ENCODE data around the gene CTNNA3. TPM values are rescaled to one million over a fixed set of nuclear protein-coding genes. Genes with fewer than 3 reads are reported as not detected.

CTNNA3 gene
- polyA plus RNA-seq, 1 experiment, result not detected

DNA sequence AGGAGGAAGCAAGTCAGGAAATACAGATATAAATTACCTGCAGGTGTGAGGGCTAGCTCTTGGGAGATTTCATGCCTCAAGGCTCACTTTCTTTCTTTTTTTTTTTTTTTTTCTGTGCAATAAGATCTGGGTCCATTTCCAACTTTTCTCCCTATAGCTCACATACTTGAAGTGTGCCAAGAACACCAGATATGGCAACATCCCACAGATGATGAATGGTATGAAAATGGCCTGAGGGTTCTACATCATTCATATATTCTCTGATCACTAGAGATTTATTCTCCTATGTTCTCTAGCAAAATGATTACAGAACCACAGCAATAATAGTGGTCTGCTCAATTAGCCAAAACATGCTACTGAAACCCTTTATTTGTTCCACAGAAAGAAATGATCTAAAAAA, 653.0 kb downstream of the CTNNA3 start:
- ChIA-PET POLR2A (no interaction called here), CTCF (no interaction called here)
- TF ChIP-seq, protein P1, sequence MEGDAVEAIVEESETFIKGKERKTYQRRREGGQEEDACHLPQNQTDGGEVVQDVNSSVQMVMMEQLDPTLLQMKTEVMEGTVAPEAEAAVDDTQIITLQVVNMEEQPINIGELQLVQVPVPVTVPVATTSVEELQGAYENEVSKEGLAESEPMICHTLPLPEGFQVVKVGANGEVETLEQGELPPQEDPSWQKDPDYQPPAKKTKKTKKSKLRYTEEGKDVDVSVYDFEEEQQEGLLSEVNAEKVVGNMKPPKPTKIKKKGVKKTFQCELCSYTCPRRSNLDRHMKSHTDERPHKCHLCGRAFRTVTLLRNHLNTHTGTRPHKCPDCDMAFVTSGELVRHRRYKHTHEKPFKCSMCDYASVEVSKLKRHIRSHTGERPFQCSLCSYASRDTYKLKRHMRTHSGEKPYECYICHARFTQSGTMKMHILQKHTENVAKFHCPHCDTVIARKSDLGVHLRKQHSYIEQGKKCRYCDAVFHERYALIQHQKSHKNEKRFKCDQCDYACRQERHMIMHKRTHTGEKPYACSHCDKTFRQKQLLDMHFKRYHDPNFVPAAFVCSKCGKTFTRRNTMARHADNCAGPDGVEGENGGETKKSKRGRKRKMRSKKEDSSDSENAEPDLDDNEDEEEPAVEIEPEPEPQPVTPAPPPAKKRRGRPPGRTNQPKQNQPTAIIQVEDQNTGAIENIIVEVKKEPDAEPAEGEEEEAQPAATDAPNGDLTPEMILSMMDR (IDR thresholded peaks at IDR 0.05; ENCODE audit: insufficient read depth, low read depth, low read length), result no peak

DNA sequence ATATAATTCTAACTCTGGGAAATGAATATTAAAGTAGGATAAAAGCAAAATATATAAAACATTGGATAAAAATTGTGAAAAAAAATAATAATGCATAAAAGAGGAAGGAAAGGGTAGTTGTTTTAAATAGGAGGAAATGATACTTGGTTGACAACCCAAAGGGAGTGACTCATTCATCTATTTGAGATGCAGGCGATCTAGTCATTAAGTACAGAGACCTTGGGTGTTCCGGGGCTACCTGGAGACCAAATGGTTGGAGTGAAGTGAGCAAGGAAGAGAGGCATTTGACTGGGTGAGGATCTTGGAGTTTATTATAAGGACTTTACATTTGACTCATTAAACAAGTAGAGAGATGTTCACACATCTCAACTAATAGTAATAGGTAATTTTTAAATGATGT, 659.2 kb downstream of the CTNNA3 start:
- H3K4me3 ChIP-seq (ENCODE audit: low read depth, low read length), result no peak overlapping the region
- DNase-seq (ENCODE audit: low read depth), result no peak
- H3K27me3 ChIP-seq (ENCODE audit: control insufficient read depth, insufficient read depth, low read length), result no peaks in the 10 kb centered on the region
- ChIA-PET CTCF (no interaction called here), POLR2A (no interaction called here)
- TF ChIP-seq, protein P1 (IDR thresholded peaks at IDR 0.05; ENCODE audit: insufficient read depth, low read depth, low read length), result no peak
- H3K36me3 ChIP-seq (ENCODE audit: control insufficient read depth, insufficient read depth, low read length), result no peaks in the 10 kb centered on the region

More for the DNA sequence above, 653.0 kb downstream of the CTNNA3 start:
- Histone ChIP-seq H3K4me3 (ENCODE audit: low read depth, low read length) (no peak overlapping the region), H3K36me3 (ENCODE audit: control insufficient read depth, insufficient read depth, low read length) (no peaks in the 10 kb centered on the region), H3K27me3 (ENCODE audit: control insufficient read depth, insufficient read depth, low read length) (no peaks in the 10 kb centered on the region)
- no peak for DNase-seq (ENCODE audit: low read depth)

DNA sequence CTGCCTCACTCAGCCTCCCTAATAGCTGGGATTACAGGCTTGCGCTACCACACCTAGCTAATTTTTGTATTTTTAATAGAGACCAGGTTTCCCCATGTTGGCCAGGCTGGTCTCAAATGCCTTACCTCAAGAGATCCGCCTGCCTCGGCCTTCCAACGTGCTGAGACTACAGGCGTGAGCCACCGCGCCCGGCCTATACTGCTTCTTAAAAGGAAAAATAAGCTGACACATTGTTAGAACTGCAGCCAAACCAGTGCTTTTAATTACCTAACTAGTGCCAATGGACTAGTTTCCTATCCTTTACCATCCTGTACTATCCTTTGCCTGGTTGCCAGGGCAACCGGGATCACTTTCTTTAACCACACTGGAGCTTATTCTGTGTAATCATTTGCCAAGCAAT, 662.1 kb downstream of the CTNNA3 start:
- POLR2A ChIA-PET, result no interaction called here
- no peaks in the 10 kb centered on the region for H3K36me3 ChIP-seq (ENCODE audit: control insufficient read depth, insufficient read depth, low read length)
- no peak for DNase-seq (ENCODE audit: low read depth)
- CTCF ChIA-PET, result no interaction called here
- H3K4me3 ChIP-seq (ENCODE audit: low read depth, low read length), result no peak overlapping the region
- H3K27me3 ChIP-seq (ENCODE audit: control insufficient read depth, insufficient read depth, low read length), result no peaks in the 10 kb centered on the region
- TF ChIP-seq, protein P1 (IDR thresholded peaks at IDR 0.05; ENCODE audit: insufficient read depth, low read depth, low read length), result no peak

DNA sequence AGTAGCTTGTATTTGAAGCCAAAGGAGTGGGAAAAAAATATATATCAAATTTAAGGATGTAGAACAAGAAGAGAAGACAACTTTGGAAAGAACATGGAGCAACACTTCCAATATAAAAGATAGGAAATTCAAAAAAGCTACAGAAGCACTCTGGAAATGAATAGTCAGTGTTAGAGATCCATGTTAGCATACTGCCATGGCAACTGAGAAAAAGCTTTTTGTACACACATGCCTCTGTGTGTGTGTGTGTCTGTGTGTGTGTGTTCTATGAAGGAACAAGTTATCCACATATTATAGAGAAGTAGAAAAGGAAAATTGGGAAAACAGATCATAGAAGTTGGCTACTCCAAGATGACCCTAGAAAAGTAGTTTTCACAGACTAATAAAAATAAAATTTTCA, 673.9 kb downstream of the CTNNA3 start:
- TF ChIP-seq, protein P1 (IDR thresholded peaks at IDR 0.05; ENCODE audit: insufficient read depth, low read depth, low read length), result no peak
- POLR2A ChIA-PET, result no interaction called here
- Histone ChIP-seq H3K27me3 (ENCODE audit: control insufficient read depth, insufficient read depth, low read length) (no peaks in the 10 kb centered on the region), H3K4me3 (ENCODE audit: low read depth, low read length) (no peak overlapping the region), H3K36me3 (ENCODE audit: control insufficient read depth, insufficient read depth, low read length) (no peaks in the 10 kb centered on the region)
- DNase-seq (ENCODE audit: low read depth), result no peak
- CTCF ChIA-PET, result no interaction called here

DNA sequence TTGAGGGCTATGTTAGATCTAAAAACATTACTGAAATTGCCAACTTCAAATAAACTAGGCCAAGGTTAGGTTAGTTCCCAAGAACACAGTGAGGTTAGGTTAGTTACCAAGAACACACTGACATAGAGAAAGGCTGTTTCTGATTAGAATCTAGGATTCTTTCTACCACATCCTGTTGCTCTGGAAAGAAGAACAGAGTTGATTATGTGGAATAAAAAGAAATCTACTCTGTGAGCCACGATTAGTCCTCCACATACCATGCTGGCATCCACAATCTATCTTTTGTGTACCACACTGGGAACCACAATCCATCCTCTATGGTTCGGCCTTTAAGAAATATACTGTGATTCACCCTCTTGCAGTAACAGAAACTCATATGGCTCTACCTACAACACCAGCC, 678.8 kb downstream of the CTNNA3 start:
- TF ChIP-seq, protein P1 (IDR thresholded peaks at IDR 0.05; ENCODE audit: insufficient read depth, low read depth, low read length), result no peak
- DNase-seq (ENCODE audit: low read depth), result no peak

More for the DNA sequence above, 678.8 kb downstream of the CTNNA3 start:
- H3K36me3 ChIP-seq (ENCODE audit: control insufficient read depth, insufficient read depth, low read length), result no peaks in the 10 kb centered on the region
- no peak overlapping the region for H3K4me3 ChIP-seq (ENCODE audit: low read depth, low read length)
- CTCF ChIA-PET, result no interaction called here
- no peaks in the 10 kb centered on the region for H3K27me3 ChIP-seq (ENCODE audit: control insufficient read depth, insufficient read depth, low read length)
- POLR2A ChIA-PET, result no interaction called here

All from BJ (cell line).